K562 (cell line): Measurements from ENCODE around the gene SOD1. TPM values are rescaled to one million over a fixed set of nuclear protein-coding genes. Genes with fewer than 3 reads are reported as not detected.

ENCODE experiments used
- ATAC-seq: fragments of 200-7000 bp; cut with Tn5 transposase; 3 replicates; pipeline ENCODE4 v1.9.1; 2020; ENCODE audit warnings: moderate library complexity
- BruUV-seq: library from RNA; stranded (reverse); fragments of 400-500 nt; replicated peaks from 2 replicates; lab custom pipeline; 2021; lab: Mats Ljungman, UMichigan
- CTCF ChIA-PET: fragments of 300-600 bp; formaldehyde crosslinking; extraction: SDS; loops from one replicate; lab custom pipeline; 2021; ENCODE audit warnings: low intra/inter-chr PET ratio; lab: Yijun Ruan, JAX
- POLR2A ChIA-PET: fragments of 300-600, 350-650 bp; sonication (Branson Sonifier 250); formaldehyde crosslinking; extraction: SDS; loops from one replicate; lab custom pipeline; 2021; ENCODE audit warnings: antibody characterized with exemption, inconsistent platforms; lab: Yijun Ruan, JAX
- DNase-seq, 4 experiments: peaks; one replicate each; pipeline versions ENCODE4 v3.0.0 to v3.0.0-alpha.2; 2011 to 2018; ENCODE audit warnings: low spot score in 3 of 4, mixed read lengths in 3 of 4; ENCODE audit errors: extremely low read depth in 1 of 4
- FAIRE-seq: peaks from 2 replicates; lab custom pipeline; 2011; peaks lifted over from hg19 to GRCh38; lab: Jason Lieb, UNC
- H2AFZ ChIP-seq: 2 replicates; pipeline ENCODE4 v1.6.0; 2011; ENCODE audit warnings: low read depth, low read length, control low read depth, inconsistent platforms
- H3K27ac ChIP-seq: fragments of 200-600 bp; 3 replicates; pipeline ENCODE4 v1.8.0; 2011; ENCODE audit warnings: low read depth, mild to moderate bottlenecking, control low read depth, inconsistent platforms, low read length, moderate library complexity, mixed read lengths; ENCODE audit errors: extremely low read depth
- H3K27me3 ChIP-seq, 2 experiments: fragments of 300-600 bp in 1 of 2; 2 replicates in 1 of 2; 3 replicates in 1 of 2; pipeline versions ENCODE4 v1.6.0 to v1.8.0; 2011; ENCODE audit warnings: inconsistent platforms in 2 of 2, low read length in 2 of 2, mild to moderate bottlenecking in 1 of 2, mixed read lengths in 1 of 2, moderate library complexity in 1 of 2; ENCODE audit not compliant: control insufficient read depth in 2 of 2, insufficient read depth in 2 of 2
- H3K36me3 ChIP-seq: fragments of 300-600 bp; 3 replicates; pipeline ENCODE4 v1.8.0; 2011; ENCODE audit warnings: mild to moderate bottlenecking, low read length, inconsistent platforms; ENCODE audit not compliant: control insufficient read depth, insufficient read depth
- H3K4me1 ChIP-seq, 2 experiments: fragments of 200-600 bp in 1 of 2; replicated peaks in 1 of 2; 2 replicates in 1 of 2; 3 replicates in 1 of 2; pipeline versions ENCODE4 v1.5.1 to v1.8.0; 2011; ENCODE audit warnings: inconsistent platforms in 2 of 2, low read length in 2 of 2, mild to moderate bottlenecking in 1 of 2, mixed read lengths in 1 of 2, moderate library complexity in 1 of 2; ENCODE audit not compliant: control insufficient read depth in 2 of 2, insufficient read depth in 2 of 2
- H3K4me2 ChIP-seq: 2 replicates; pipeline ENCODE4 v1.6.1; 2011; ENCODE audit warnings: low read length, control low read depth, inconsistent platforms, mixed read lengths; ENCODE audit not compliant: insufficient read depth
- H3K4me3 ChIP-seq: fragments of 200-600 bp; sonication (generic), shearing (Covaris generic); 2 replicates; pipeline ENCODE4 v1.5.1; 2016; ENCODE audit warnings: control low read depth, inconsistent platforms
- H3K79me2 ChIP-seq: fragments of 200-600 bp; 3 replicates; pipeline ENCODE4 v1.8.0; 2011; ENCODE audit warnings: low read length, inconsistent platforms; ENCODE audit not compliant: control insufficient read depth, insufficient read depth
- H3K9ac ChIP-seq, 2 experiments: 2 replicates each; pipeline versions ENCODE4 v1.6.0 to v1.6.1; 2011; ENCODE audit warnings: low read depth in 2 of 2, low read length in 2 of 2, control low read depth in 1 of 2, inconsistent platforms in 1 of 2, mild to moderate bottlenecking in 1 of 2, mixed read lengths in 1 of 2; ENCODE audit not compliant: insufficient read depth in 1 of 2
- H3K9me1 ChIP-seq: one replicate; pipeline ENCODE4 v1.6.0; 2011; ENCODE audit warnings: inconsistent platforms, mild to moderate bottlenecking, low read length, moderate library complexity; ENCODE audit not compliant: control insufficient read depth, insufficient read depth
- H3K9me3 ChIP-seq: replicated peaks from 2 replicates; pipeline ENCODE4 v1.5.1; 2011; ENCODE audit warnings: low read depth, low read length, inconsistent platforms; ENCODE audit not compliant: control insufficient read depth, insufficient read depth
- H4K20me1 ChIP-seq: replicated peaks from 2 replicates; pipeline ENCODE4 v1.6.1; 2011; ENCODE audit warnings: low read length, inconsistent platforms, mixed read lengths; ENCODE audit not compliant: control insufficient read depth, insufficient read depth
- BCOR ChIP-seq: fragments of 450-650 bp; IDR thresholded peaks from 2 replicates; pipeline ENCODE4 v1.6.1; 2016
- DIDO1 ChIP-seq: fragments of 450-650 bp; IDR thresholded peaks from 2 replicates; pipeline ENCODE4 v1.6.1; 2016; ENCODE audit warnings: low read depth, missing biosample characterization, missing genetic modification characterization
- ERF ChIP-seq: fragments of 450-650 bp; formaldehyde crosslinking; IDR thresholded peaks from 2 replicates; pipeline ENCODE4 v1.4.0; 2020; ENCODE audit warnings: mild to moderate bottlenecking, mixed read lengths
- LCOR ChIP-seq: sonication (generic); formaldehyde crosslinking; IDR thresholded peaks from 2 replicates; pipeline ENCODE4 v1.8.0; 2022; ENCODE audit warnings: mild to moderate bottlenecking, missing genetic modification reagents
- ZC3H8 ChIP-seq: fragments of 450-650 bp; IDR thresholded peaks from 2 replicates; pipeline ENCODE4 v1.6.1; 2017
- ZHX1 ChIP-seq: fragments of 150-350 bp; conservative IDR thresholded peaks from 2 replicates; pipeline ENCODE4 v1.6.1; 2014; ENCODE audit warnings: low read length
- in situ Hi-C: fragments of 300-500 bp; cut with MboI; formaldehyde crosslinking; loops from 4 replicates; pipeline ENCODE4 v1.15.0; 2018; ENCODE audit warnings: inconsistent platforms, mixed read lengths
- intact Hi-C: fragments of 100-400 bp; cut with micrococcal nuclease; formaldehyde crosslinking; loops from 2 replicates; pipeline ENCODE4 v1.14.2; 2022
- polyA plus RNA-seq, 8 experiments: library from polyadenylated mRNA; depleted of rRNA in 4 of 8; stranded (reverse) in 5 of 8; unstranded in 3 of 8; fragments of >200 nt; fragmentation: Nextera tagmentation in 2 of 8; fragmentation: Illumina TruSeq in 1 of 8; extraction: Ambion mirVana in 2 of 8; extraction: Trizol in 1 of 8; gene quantifications; 2 replicates each; pipeline versions ENCODE4 v1.2.1 to v1.2.3, GENCODE V29; 2011 to 2014; ENCODE audit warnings: inconsistent platforms in 1 of 8, missing spikeins in 1 of 8
- total RNA-seq, 7 experiments: library from RNA; depleted of rRNA in 6 of 7; stranded (reverse); fragments of >200 nt in 6 of 7; fragmentation: Illumina TruSeq in 2 of 7; extraction: Trizol in 2 of 7; gene quantifications; 2 replicates each; pipeline versions ENCODE4 v1.2.1 to v1.2.3, GENCODE V29; 2011 to 2021; ENCODE audit warnings: low replicate concordance in 1 of 7

SOD1 gene
- total and polyA plus RNA-seq, 9 of the 15 experiments (the other 6 are each of a cell fraction or from before 2014, with no cell fraction given) = 452 to 1,409 (median 633) TPM

GRCh38 chr21:31707499-31707898 lies 48.0 kb downstream of the SOD1 start:
- H2AFZ ChIP-seq = no peak overlapping the region
- ChIA-PET CTCF (no interaction called here), POLR2A (interaction anchor here (1.2 kb wide), 1 partner anchor 64 kb away, joined by 3 read pairs; no protein-coding TSS in a partner anchor)
- no peak for FAIRE-seq
- no TSS peak for BruUV-seq
- H3K9ac ChIP-seq = no peak overlapping the region
- H4K20me1 ChIP-seq = peaks cover 16% of the 10 kb centered on the region; the same call in 1 of the 2 replicates
- H3K9me3 ChIP-seq = no peaks in the 10 kb centered on the region
- ATAC-seq = no peak
- in situ Hi-C loops (no loop called here), intact Hi-C loops (no loop called here)
- H3K4me1 ChIP-seq = peaks cover 3 to 10% of the 10 kb centered on the region in 2 experiments; a peak in 4 of 5 replicates
- H3K36me3 ChIP-seq = peaks cover 53% of the 10 kb centered on the region
- no peak overlapping the region for H3K27ac ChIP-seq
- peaks cover 96% of the 10 kb centered on the region for H3K79me2 ChIP-seq
- H3K27me3 ChIP-seq = no peaks in the 10 kb centered on the region
- no peak for TF ChIP-seq ZC3H8
- TF ChIP-seq ZHX1 = no peak
- no peak for TF ChIP-seq LCOR (CRISPR knock-in tag)
- no peak for TF ChIP-seq ERF (CRISPR knock-in tag)
- TF ChIP-seq DIDO1 (tag) = no peak
- no peak for TF ChIP-seq BCOR
- no peak for DNase-seq
- H3K9me1 ChIP-seq = no peaks in the 10 kb centered on the region
- H3K4me2 ChIP-seq = no peak overlapping the region
- H3K4me3 ChIP-seq = no peak overlapping the region
